Smooth muscle cell (in vitro differentiated cells): Measurements from ENCODE around the gene PMM2. TPM values are rescaled to one million over a fixed set of nuclear protein-coding genes. Genes with fewer than 3 reads are reported as not detected.

ENCODE experiments used
- DNase-seq: peaks from one replicate; lab custom pipeline; 2025; ENCODE audit not compliant: unreplicated experiment; lab: John Stamatoyannopoulos, UW
- H2AFZ ChIP-seq: fragments of 200-600 bp; sonication (generic); 2 replicates; pipeline ENCODE4 v1.6.0; 2016; ENCODE audit warnings: antibody characterized with exemption, low read depth, mild to moderate bottlenecking
- H3F3A ChIP-seq: fragments of 200-600 bp; sonication (generic); 2 replicates; pipeline ENCODE4 v1.6.0; 2017; ENCODE audit warnings: antibody characterized with exemption, low read depth
- H3K27ac ChIP-seq: fragments of 200-600 bp; sonication (generic); 2 replicates; pipeline ENCODE4 v1.5.1; 2016; ENCODE audit warnings: low read depth, mild to moderate bottlenecking
- H3K27me3 ChIP-seq: fragments of 200-600 bp; sonication (generic); 2 replicates; pipeline ENCODE4 v1.6.1; 2016; ENCODE audit warnings: low read depth, mild to moderate bottlenecking
- H3K36me3 ChIP-seq: fragments of 200-600 bp; sonication (generic); 2 replicates; pipeline ENCODE4 v1.5.1; 2016; ENCODE audit warnings: low read depth
- H3K4me1 ChIP-seq: fragments of 200-600 bp; sonication (generic); 2 replicates; pipeline ENCODE4 v1.5.1; 2016; ENCODE audit warnings: low read depth
- H3K4me2 ChIP-seq: fragments of 200-600 bp; sonication (generic); 2 replicates; pipeline ENCODE4 v1.6.0; 2016; ENCODE audit warnings: mild to moderate bottlenecking
- H3K4me3 ChIP-seq: fragments of 200-600 bp; sonication (generic); 2 replicates; pipeline ENCODE4 v1.5.1; 2016; ENCODE audit warnings: mild to moderate bottlenecking
- H3K79me2 ChIP-seq: fragments of 200-600 bp; sonication (generic); 2 replicates; pipeline ENCODE4 v1.6.0; 2016; ENCODE audit warnings: low read depth, mild to moderate bottlenecking
- H3K9ac ChIP-seq: fragments of 200-600 bp; sonication (generic); 2 replicates; pipeline ENCODE4 v1.6.0; 2016; ENCODE audit warnings: low read depth
- H3K9me3 ChIP-seq: fragments of 200-600 bp; sonication (generic); replicated peaks from 2 replicates; pipeline ENCODE4 v1.5.1; 2016; ENCODE audit warnings: low read depth
- H4K20me1 ChIP-seq: fragments of 200-600 bp; sonication (generic); 2 replicates; pipeline ENCODE4 v1.6.0; 2016; ENCODE audit warnings: low read depth
- WGBS: methylation state at CpG from one replicate; pipeline ENCODE4 v1.1.7; 2016; ENCODE audit warnings: low lambda C conversion rate; 5-methylcytosine and 5-hydroxymethylcytosine counted together
- polyA plus RNA-seq: library from polyadenylated mRNA; unstranded; fragments of >200 nt; fragmentation: Nextera tagmentation; extraction: Ambion mirVana; gene quantifications from 2 replicates; pipeline ENCODE4 v1.2.1, GENCODE V29; 2016
- total RNA-seq: library from RNA; depleted of rRNA; stranded (reverse); fragments of >200 nt; gene quantifications from 2 replicates; pipeline ENCODE4 v1.2.3, GENCODE V29; 2014
- TF ChIP-seq, protein P1 (sequence below): fragments of 200-600 bp; sonication (generic); IDR thresholded peaks from 2 replicates; pipeline ENCODE4 v1.5.1; 2017; ENCODE audit warnings: borderline replicate concordance, mild to moderate bottlenecking, antibody characterized with exemption; ENCODE audit not compliant: insufficient read depth, poor library complexity, severe bottlenecking

Gene PMM2
- total and polyA plus RNA-seq, 2 experiments from 2014 or later = 31.4 to 33.5 TPM

DNA sequence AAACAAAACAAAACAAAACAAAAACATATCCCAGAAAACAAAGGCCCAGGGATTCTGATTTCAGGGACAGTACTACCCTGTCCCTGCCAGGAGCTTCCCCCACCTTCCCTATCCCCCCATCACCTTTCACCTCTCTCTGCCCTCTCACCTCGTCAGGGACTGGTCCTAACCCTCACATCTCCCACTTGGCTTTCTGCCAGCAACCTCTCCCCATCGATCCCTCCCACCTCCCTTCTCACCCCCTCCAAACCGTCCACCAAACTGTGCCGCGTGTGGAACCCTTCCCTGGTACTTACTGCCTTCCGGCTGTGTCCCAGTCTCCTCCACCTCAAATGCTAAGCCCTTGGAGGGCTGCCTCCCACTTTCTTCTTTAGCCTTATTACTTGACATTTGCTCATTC is 36.6 kb upstream of the PMM2 start:
- H3K9ac ChIP-seq = no peak overlapping the region
- H3K79me2 ChIP-seq = no peaks in the 10 kb centered on the region
- H3K9me3 ChIP-seq = no peaks in the 10 kb centered on the region
- no peak overlapping the region for H2AFZ ChIP-seq
- 89% methylated on average over 6 of the region's 6 CpGs for WGBS
- no peaks in the 10 kb centered on the region for H3F3A ChIP-seq
- H3K4me3 ChIP-seq = no peak overlapping the region
- H4K20me1 ChIP-seq = no peaks in the 10 kb centered on the region
- no peaks in the 10 kb centered on the region for H3K36me3 ChIP-seq
- no peak overlapping the region for H3K27ac ChIP-seq
- no peak for DNase-seq
- no peak overlapping the region for H3K4me2 ChIP-seq
- H3K27me3 ChIP-seq = no peaks in the 10 kb centered on the region
- H3K4me1 ChIP-seq = no peaks in the 10 kb centered on the region
- TF ChIP-seq, protein P1, sequence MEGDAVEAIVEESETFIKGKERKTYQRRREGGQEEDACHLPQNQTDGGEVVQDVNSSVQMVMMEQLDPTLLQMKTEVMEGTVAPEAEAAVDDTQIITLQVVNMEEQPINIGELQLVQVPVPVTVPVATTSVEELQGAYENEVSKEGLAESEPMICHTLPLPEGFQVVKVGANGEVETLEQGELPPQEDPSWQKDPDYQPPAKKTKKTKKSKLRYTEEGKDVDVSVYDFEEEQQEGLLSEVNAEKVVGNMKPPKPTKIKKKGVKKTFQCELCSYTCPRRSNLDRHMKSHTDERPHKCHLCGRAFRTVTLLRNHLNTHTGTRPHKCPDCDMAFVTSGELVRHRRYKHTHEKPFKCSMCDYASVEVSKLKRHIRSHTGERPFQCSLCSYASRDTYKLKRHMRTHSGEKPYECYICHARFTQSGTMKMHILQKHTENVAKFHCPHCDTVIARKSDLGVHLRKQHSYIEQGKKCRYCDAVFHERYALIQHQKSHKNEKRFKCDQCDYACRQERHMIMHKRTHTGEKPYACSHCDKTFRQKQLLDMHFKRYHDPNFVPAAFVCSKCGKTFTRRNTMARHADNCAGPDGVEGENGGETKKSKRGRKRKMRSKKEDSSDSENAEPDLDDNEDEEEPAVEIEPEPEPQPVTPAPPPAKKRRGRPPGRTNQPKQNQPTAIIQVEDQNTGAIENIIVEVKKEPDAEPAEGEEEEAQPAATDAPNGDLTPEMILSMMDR = no peak

DNA sequence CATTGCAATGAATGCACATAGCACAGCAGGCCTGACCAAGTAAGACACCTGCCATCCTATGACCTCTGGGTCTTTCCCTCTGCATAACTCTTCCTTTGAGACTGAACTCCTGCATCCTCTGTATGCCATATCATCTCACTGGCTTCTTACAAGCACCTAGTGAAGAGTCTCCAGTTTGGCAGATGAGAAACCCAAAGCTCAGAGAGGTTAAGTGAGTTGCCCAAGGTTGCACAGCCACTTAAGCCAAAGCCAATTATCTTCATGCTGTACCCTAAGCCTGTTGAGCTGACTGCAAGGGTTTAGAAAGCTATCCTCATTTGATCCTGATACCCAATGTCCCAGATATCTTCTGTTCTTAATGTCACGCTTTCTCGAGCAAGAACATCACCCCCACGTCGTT is 35.4 kb upstream of the PMM2 start:
- H3K36me3 ChIP-seq = no peaks in the 10 kb centered on the region
- H3K4me3 ChIP-seq = no peak overlapping the region
- no peaks in the 10 kb centered on the region for H3K4me1 ChIP-seq
- no peaks in the 10 kb centered on the region for H3K79me2 ChIP-seq
- 90% methylated on average over 4 of the region's 4 CpGs for WGBS
- no peak overlapping the region for H3K9ac ChIP-seq
- H4K20me1 ChIP-seq = no peaks in the 10 kb centered on the region
- TF ChIP-seq, protein P1 = no peak
- no peak for DNase-seq
- no peaks in the 10 kb centered on the region for H3K9me3 ChIP-seq
- H3K27ac ChIP-seq = no peak overlapping the region
- H3K4me2 ChIP-seq = no peak overlapping the region
- H3F3A ChIP-seq = no peaks in the 10 kb centered on the region
- H2AFZ ChIP-seq = no peak overlapping the region
- no peaks in the 10 kb centered on the region for H3K27me3 ChIP-seq

GRCh38 chr16:8763083-8763482 is 34.6 kb upstream of the PMM2 start:
- TF ChIP-seq, protein P1 = no peak
- 89% methylated on average over 3 of the region's 3 CpGs for WGBS

GRCh38 chr16:8763899-8764298 is 33.7 kb upstream of the PMM2 start:
- Histone ChIP-seq H3K4me3 (no peak overlapping the region), H4K20me1 (no peaks in the 10 kb centered on the region), H3K4me1 (no peaks in the 10 kb centered on the region), H3K4me2 (no peak overlapping the region), H3K36me3 (no peaks in the 10 kb centered on the region), H3K79me2 (no peaks in the 10 kb centered on the region), H3K9ac (no peak overlapping the region), H3K27ac (no peak overlapping the region), H3K27me3 (no peaks in the 10 kb centered on the region), H2AFZ (no peak overlapping the region), H3K9me3 (no peaks in the 10 kb centered on the region), H3F3A (no peaks in the 10 kb centered on the region)
- TF ChIP-seq, protein P1 = no peak
- 76% methylated on average over 10 of the region's 10 CpGs for WGBS
- DNase-seq = no peak

More at GRCh38 chr16:8763083-8763482, 34.6 kb upstream of the PMM2 start:
- no peak for DNase-seq
- H3K4me1 ChIP-seq = no peaks in the 10 kb centered on the region
- H3K36me3 ChIP-seq = no peaks in the 10 kb centered on the region
- H4K20me1 ChIP-seq = no peaks in the 10 kb centered on the region
- H3K4me3 ChIP-seq = no peak overlapping the region
- H3K27me3 ChIP-seq = no peaks in the 10 kb centered on the region
- no peak overlapping the region for H3K4me2 ChIP-seq
- H3F3A ChIP-seq = no peaks in the 10 kb centered on the region
- no peak overlapping the region for H3K9ac ChIP-seq
- H3K27ac ChIP-seq = no peak overlapping the region
- no peaks in the 10 kb centered on the region for H3K9me3 ChIP-seq
- H3K79me2 ChIP-seq = no peaks in the 10 kb centered on the region
- H2AFZ ChIP-seq = no peak overlapping the region
